HCT116 (cell line): Measurements from ENCODE around the gene B3GALT6. TPM values are rescaled to one million over a fixed set of nuclear protein-coding genes. Genes with fewer than 3 reads are reported as not detected.

Experiments
- ATAC-seq: fragments of 200-7000 bp; cut with Tn5 transposase; 2 replicates; pipeline ENCODE4 v1.9.1; 2020; ENCODE audit warnings: mild to moderate bottlenecking, moderate library complexity
- BruUV-seq: library from RNA; stranded (reverse); fragments of 400-500 nt; replicated peaks from 2 replicates; lab custom pipeline; 2021; lab: Mats Ljungman, UMichigan
- CTCF ChIA-PET: fragments of 300-600 bp; sonication (Branson Sonifier 250); formaldehyde crosslinking; loops from one replicate; lab custom pipeline; 2021; ENCODE audit warnings: antibody characterized with exemption; lab: Charles Lee
- POLR2A ChIA-PET: fragments of 300-600, 350-600 bp; sonication (Branson Sonifier 250); formaldehyde crosslinking; loops from one replicate; lab custom pipeline; 2021; ENCODE audit warnings: antibody characterized with exemption; lab: Charles Lee
- RAD21 ChIA-PET, 2 experiments: fragments of 300-600 bp; sonication (Branson Sonifier 250); formaldehyde crosslinking; loops; one replicate each; lab custom pipeline; 2023; ENCODE audit warnings: low total read pairs in 2 of 2; ENCODE audit not compliant: uncharacterized antibody in 2 of 2, unreplicated experiment in 2 of 2, low non-redundant PET in 1 of 2; lab: Charles Lee
- DNase-seq: peaks from one replicate; pipeline ENCODE4 v3.0.0-alpha.2; 2010; ENCODE audit warnings: low read depth, low spot score
- H2AFZ ChIP-seq: fragments of 200-600 bp; shearing (Covaris generic), sonication (generic); 2 replicates; pipeline ENCODE4 v1.6.1; 2017; ENCODE audit warnings: low read depth, mixed run types, mixed read lengths, antibody characterized with exemption, low read length; ENCODE audit not compliant: poor library complexity, severe bottlenecking
- H3K27ac ChIP-seq: 2 replicates; pipeline ENCODE4 v1.5.1; 2012; ENCODE audit warnings: low read depth, low read length
- H3K27me3 ChIP-seq: fragments of 200-600 bp; sonication (generic); 2 replicates; pipeline ENCODE4 v1.6.1; 2016; ENCODE audit warnings: mixed run types, low read length, mixed read lengths; ENCODE audit not compliant: insufficient read depth
- H3K36me3 ChIP-seq, 2 experiments: fragments of 200-500 bp in 1 of 2; fragments of 200-600 bp in 1 of 2; sonication (Bioruptor generic) in 1 of 2; sonication (generic) in 1 of 2; 2 replicates each; pipeline versions ENCODE4 v1.5.1 to v1.6.1; 2014 to 2016; ENCODE audit warnings: low read length in 2 of 2, inconsistent platforms in 1 of 2, mixed read lengths in 1 of 2, mixed run types in 1 of 2; ENCODE audit not compliant: insufficient read depth in 2 of 2, control insufficient read depth in 1 of 2
- H3K4me1 ChIP-seq, 2 experiments: fragments of 200-600 bp in 1 of 2; sonication (generic) in 1 of 2; 2 replicates each; pipeline versions ENCODE4 v1.5.1 to v1.6.1; 2012 to 2017; ENCODE audit warnings: low read length in 2 of 2, inconsistent platforms in 1 of 2, mild to moderate bottlenecking in 1 of 2, mixed read lengths in 1 of 2, mixed run types in 1 of 2, moderate library complexity in 1 of 2; ENCODE audit not compliant: insufficient read depth in 2 of 2, control insufficient read depth in 1 of 2
- H3K4me2 ChIP-seq: fragments of 200-600 bp; sonication (generic); 2 replicates; pipeline ENCODE4 v1.6.1; 2017; ENCODE audit warnings: mixed run types, low read length, mixed read lengths
- H3K4me3 ChIP-seq, 2 experiments: fragments of 200-600 bp in 1 of 2; sonication (generic) in 1 of 2; replicated peaks in 1 of 2; 2 replicates each; pipeline ENCODE4 v1.5.1; 2011 to 2016; ENCODE audit warnings: low read length in 2 of 2, control low read depth in 1 of 2, low read depth in 1 of 2, mild to moderate bottlenecking in 1 of 2, mixed read lengths in 1 of 2, mixed run types in 1 of 2
- H3K79me2 ChIP-seq: fragments of 200-600 bp; sonication (generic); 2 replicates; pipeline ENCODE4 v1.6.1; 2017; ENCODE audit warnings: mild to moderate bottlenecking, mixed run types, low read length, moderate library complexity, mixed read lengths; ENCODE audit not compliant: insufficient read depth
- H3K9ac ChIP-seq: fragments of 200-600 bp; sonication (generic); 2 replicates; pipeline ENCODE4 v1.6.1; 2016; ENCODE audit warnings: low read length, mixed read lengths
- H3K9me2 ChIP-seq: fragments of 200-600 bp; sonication (generic), shearing (Covaris generic); 2 replicates; pipeline ENCODE4 v1.6.1; 2017; ENCODE audit warnings: mixed run types, mild to moderate bottlenecking, moderate library complexity; ENCODE audit not compliant: insufficient read depth
- H3K9me3 ChIP-seq, 2 experiments: fragments of 200-500 bp in 1 of 2; fragments of 200-600 bp in 1 of 2; sonication (Bioruptor generic) in 1 of 2; sonication (generic) in 1 of 2; 2 replicates each; pipeline ENCODE4 v1.6.1; 2014 to 2017; ENCODE audit warnings: low read length in 2 of 2, mixed read lengths in 2 of 2, inconsistent platforms in 1 of 2, low read depth in 1 of 2, mild to moderate bottlenecking in 1 of 2, mixed run types in 1 of 2, moderate library complexity in 1 of 2; ENCODE audit not compliant: control insufficient read depth in 1 of 2, insufficient read depth in 1 of 2
- H4K20me1 ChIP-seq: fragments of 200-600 bp; sonication (generic), shearing (Covaris generic); 2 replicates; pipeline ENCODE4 v1.6.1; 2017; ENCODE audit warnings: mixed run types, mild to moderate bottlenecking, moderate library complexity; ENCODE audit not compliant: insufficient read depth
- CBX3 ChIP-seq: IDR thresholded peaks from 2 replicates; pipeline ENCODE4 v1.6.1; 2012; ENCODE audit warnings: low read depth
- EGR1 ChIP-seq: IDR thresholded peaks from 2 replicates; pipeline ENCODE4 v1.6.1; 2012; ENCODE audit warnings: low read depth
- POLR2A ChIP-seq: IDR thresholded peaks from 2 replicates; pipeline ENCODE4 v1.7.0; 2011; ENCODE audit warnings: borderline replicate concordance; ENCODE audit not compliant: insufficient read depth, insufficient read length; ENCODE audit errors: extremely low read depth
- POLR2AphosphoS5 ChIP-seq: IDR thresholded peaks from 2 replicates; pipeline ENCODE4 v1.6.1; 2011; ENCODE audit warnings: mild to moderate bottlenecking, low read depth, low read length, moderate library complexity
- SP1 ChIP-seq: IDR thresholded peaks from 2 replicates; pipeline ENCODE4 v1.6.1; 2012; ENCODE audit warnings: low read depth
- TCF7L2 ChIP-seq: IDR thresholded peaks from 2 replicates; pipeline ENCODE4 v1.7.0; 2011; ENCODE audit warnings: borderline replicate concordance, inconsistent platforms; ENCODE audit not compliant: insufficient read depth, insufficient read length; ENCODE audit errors: extremely low read depth
- YY1 ChIP-seq: IDR thresholded peaks from 2 replicates; pipeline ENCODE4 v1.6.1; 2011; ENCODE audit warnings: low read length, low read depth, moderate library complexity, mild to moderate bottlenecking; ENCODE audit not compliant: insufficient replicate concordance; ENCODE audit errors: extremely low read depth
- intact Hi-C: fragments of 100-400 bp; cut with micrococcal nuclease; formaldehyde crosslinking; loops from 2 replicates; pipeline ENCODE4 v1.10.0; 2022
- total RNA-seq: library from RNA; stranded (reverse); gene quantifications from one replicate; pipeline ENCODE4 v1.2.1, GENCODE V29; 2021; ENCODE audit not compliant: unreplicated experiment
- TF ChIP-seq, protein P1 (sequence below): IDR thresholded peaks from 2 replicates; pipeline ENCODE4 v1.6.1; 2012
- TF ChIP-seq, protein P2 (sequence below): IDR thresholded peaks from 2 replicates; pipeline ENCODE4 v1.6.1; 2012; ENCODE audit warnings: low read depth
- TF ChIP-seq, protein P3 (sequence below): IDR thresholded peaks from 2 replicates; pipeline ENCODE4 v1.6.1; 2012

Gene B3GALT6
- total RNA-seq, 1 experiment from 2014 or later: 16.3 TPM

- Histone ChIP-seq H3K79me2 (peaks cover 8% of the 10 kb centered on the region; the same call in 1 of the 2 replicates), H3K4me2 (peak overlapping the region; percentile 77), H4K20me1 (no peaks in the 10 kb centered on the region), H2AFZ (no peak overlapping the region), H3K27me3 (no peaks in the 10 kb centered on the region), H3K36me3 (no peaks in the 10 kb centered on the region), H3K27ac (peak overlapping the region; percentile 19; the same call in 1 of the 2 replicates), H3K9ac (peak overlapping the region; percentile 62), H3K4me1 (peaks cover 5 to 14% of the 10 kb centered on the region in 2 experiments; a peak in 3 of 4 replicates), H3K9me3 (no peaks in the 10 kb centered on the region), H3K9me2 (no peaks in the 10 kb centered on the region), H3K4me3 (peak overlapping the region; percentile 19 to 56)
- RAD21 ChIA-PET: interaction anchor here in 1 of 2 experiments (0.6 kb wide), 1 partner anchor 32 kb away, joined by 3 read pairs; no protein-coding TSS in a partner anchor
- no TSS peak for BruUV-seq
- intact Hi-C loops: no loop called here
- TF ChIP-seq EGR1: peak; percentile 97
- TF ChIP-seq TCF7L2: no peak
- TF ChIP-seq SP1: no peak
- TF ChIP-seq, protein P1, sequence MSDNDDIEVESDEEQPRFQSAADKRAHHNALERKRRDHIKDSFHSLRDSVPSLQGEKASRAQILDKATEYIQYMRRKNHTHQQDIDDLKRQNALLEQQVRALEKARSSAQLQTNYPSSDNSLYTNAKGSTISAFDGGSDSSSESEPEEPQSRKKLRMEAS: no peak
- no peak for TF ChIP-seq YY1
- TF ChIP-seq, protein P2, sequence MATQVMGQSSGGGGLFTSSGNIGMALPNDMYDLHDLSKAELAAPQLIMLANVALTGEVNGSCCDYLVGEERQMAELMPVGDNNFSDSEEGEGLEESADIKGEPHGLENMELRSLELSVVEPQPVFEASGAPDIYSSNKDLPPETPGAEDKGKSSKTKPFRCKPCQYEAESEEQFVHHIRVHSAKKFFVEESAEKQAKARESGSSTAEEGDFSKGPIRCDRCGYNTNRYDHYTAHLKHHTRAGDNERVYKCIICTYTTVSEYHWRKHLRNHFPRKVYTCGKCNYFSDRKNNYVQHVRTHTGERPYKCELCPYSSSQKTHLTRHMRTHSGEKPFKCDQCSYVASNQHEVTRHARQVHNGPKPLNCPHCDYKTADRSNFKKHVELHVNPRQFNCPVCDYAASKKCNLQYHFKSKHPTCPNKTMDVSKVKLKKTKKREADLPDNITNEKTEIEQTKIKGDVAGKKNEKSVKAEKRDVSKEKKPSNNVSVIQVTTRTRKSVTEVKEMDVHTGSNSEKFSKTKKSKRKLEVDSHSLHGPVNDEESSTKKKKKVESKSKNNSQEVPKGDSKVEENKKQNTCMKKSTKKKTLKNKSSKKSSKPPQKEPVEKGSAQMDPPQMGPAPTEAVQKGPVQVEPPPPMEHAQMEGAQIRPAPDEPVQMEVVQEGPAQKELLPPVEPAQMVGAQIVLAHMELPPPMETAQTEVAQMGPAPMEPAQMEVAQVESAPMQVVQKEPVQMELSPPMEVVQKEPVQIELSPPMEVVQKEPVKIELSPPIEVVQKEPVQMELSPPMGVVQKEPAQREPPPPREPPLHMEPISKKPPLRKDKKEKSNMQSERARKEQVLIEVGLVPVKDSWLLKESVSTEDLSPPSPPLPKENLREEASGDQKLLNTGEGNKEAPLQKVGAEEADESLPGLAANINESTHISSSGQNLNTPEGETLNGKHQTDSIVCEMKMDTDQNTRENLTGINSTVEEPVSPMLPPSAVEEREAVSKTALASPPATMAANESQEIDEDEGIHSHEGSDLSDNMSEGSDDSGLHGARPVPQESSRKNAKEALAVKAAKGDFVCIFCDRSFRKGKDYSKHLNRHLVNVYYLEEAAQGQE: no peak
- TF ChIP-seq, protein P3, sequence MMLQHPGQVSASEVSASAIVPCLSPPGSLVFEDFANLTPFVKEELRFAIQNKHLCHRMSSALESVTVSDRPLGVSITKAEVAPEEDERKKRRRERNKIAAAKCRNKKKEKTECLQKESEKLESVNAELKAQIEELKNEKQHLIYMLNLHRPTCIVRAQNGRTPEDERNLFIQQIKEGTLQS: no peak
- no peak for TF ChIP-seq POLR2A
- peak; percentile 56 for TF ChIP-seq POLR2AphosphoS5
- TF ChIP-seq CBX3: no peak
- CTCF ChIA-PET: no interaction called here
- POLR2A ChIA-PET: no interaction called here
- ATAC-seq: peak; percentile 65
- no peak for DNase-seq
Measured at GRCh38 chr1:1200876-1201810, 30.9 kb upstream of the B3GALT6 start.
